Smooth muscle cell (in vitro differentiated cells): Measurements from ENCODE around the gene HRH1. TPM values are rescaled to one million over a fixed set of nuclear protein-coding genes. Genes with fewer than 3 reads are reported as not detected.

ENCODE experiments used
- DNase-seq: peaks from one replicate; lab custom pipeline; 2025; ENCODE audit not compliant: unreplicated experiment; lab: John Stamatoyannopoulos, UW
- H2AFZ ChIP-seq: fragments of 200-600 bp; sonication (generic); 2 replicates; pipeline ENCODE4 v1.6.0; 2016; ENCODE audit warnings: antibody characterized with exemption, low read depth, mild to moderate bottlenecking
- H3F3A ChIP-seq: fragments of 200-600 bp; sonication (generic); 2 replicates; pipeline ENCODE4 v1.6.0; 2017; ENCODE audit warnings: antibody characterized with exemption, low read depth
- H3K27ac ChIP-seq: fragments of 200-600 bp; sonication (generic); 2 replicates; pipeline ENCODE4 v1.5.1; 2016; ENCODE audit warnings: low read depth, mild to moderate bottlenecking
- H3K27me3 ChIP-seq: fragments of 200-600 bp; sonication (generic); 2 replicates; pipeline ENCODE4 v1.6.1; 2016; ENCODE audit warnings: low read depth, mild to moderate bottlenecking
- H3K36me3 ChIP-seq: fragments of 200-600 bp; sonication (generic); 2 replicates; pipeline ENCODE4 v1.5.1; 2016; ENCODE audit warnings: low read depth
- H3K4me1 ChIP-seq: fragments of 200-600 bp; sonication (generic); 2 replicates; pipeline ENCODE4 v1.5.1; 2016; ENCODE audit warnings: low read depth
- H3K4me2 ChIP-seq: fragments of 200-600 bp; sonication (generic); 2 replicates; pipeline ENCODE4 v1.6.0; 2016; ENCODE audit warnings: mild to moderate bottlenecking
- H3K4me3 ChIP-seq: fragments of 200-600 bp; sonication (generic); 2 replicates; pipeline ENCODE4 v1.5.1; 2016; ENCODE audit warnings: mild to moderate bottlenecking
- H3K79me2 ChIP-seq: fragments of 200-600 bp; sonication (generic); 2 replicates; pipeline ENCODE4 v1.6.0; 2016; ENCODE audit warnings: low read depth, mild to moderate bottlenecking
- H3K9ac ChIP-seq: fragments of 200-600 bp; sonication (generic); 2 replicates; pipeline ENCODE4 v1.6.0; 2016; ENCODE audit warnings: low read depth
- H3K9me3 ChIP-seq: fragments of 200-600 bp; sonication (generic); replicated peaks from 2 replicates; pipeline ENCODE4 v1.5.1; 2016; ENCODE audit warnings: low read depth
- H4K20me1 ChIP-seq: fragments of 200-600 bp; sonication (generic); 2 replicates; pipeline ENCODE4 v1.6.0; 2016; ENCODE audit warnings: low read depth
- WGBS: methylation state at CpG from one replicate; pipeline ENCODE4 v1.1.7; 2016; ENCODE audit warnings: low lambda C conversion rate; 5-methylcytosine and 5-hydroxymethylcytosine counted together
- polyA plus RNA-seq: library from polyadenylated mRNA; unstranded; fragments of >200 nt; fragmentation: Nextera tagmentation; extraction: Ambion mirVana; gene quantifications from 2 replicates; pipeline ENCODE4 v1.2.1, GENCODE V29; 2016
- total RNA-seq: library from RNA; depleted of rRNA; stranded (reverse); fragments of >200 nt; gene quantifications from 2 replicates; pipeline ENCODE4 v1.2.3, GENCODE V29; 2014
- TF ChIP-seq, protein P1 (sequence below): fragments of 200-600 bp; sonication (generic); IDR thresholded peaks from 2 replicates; pipeline ENCODE4 v1.5.1; 2017; ENCODE audit warnings: borderline replicate concordance, mild to moderate bottlenecking, antibody characterized with exemption; ENCODE audit not compliant: insufficient read depth, poor library complexity, severe bottlenecking

Gene HRH1
- total and polyA plus RNA-seq, 2 experiments from 2014 or later: 7.3 to 9.9 TPM

DNA sequence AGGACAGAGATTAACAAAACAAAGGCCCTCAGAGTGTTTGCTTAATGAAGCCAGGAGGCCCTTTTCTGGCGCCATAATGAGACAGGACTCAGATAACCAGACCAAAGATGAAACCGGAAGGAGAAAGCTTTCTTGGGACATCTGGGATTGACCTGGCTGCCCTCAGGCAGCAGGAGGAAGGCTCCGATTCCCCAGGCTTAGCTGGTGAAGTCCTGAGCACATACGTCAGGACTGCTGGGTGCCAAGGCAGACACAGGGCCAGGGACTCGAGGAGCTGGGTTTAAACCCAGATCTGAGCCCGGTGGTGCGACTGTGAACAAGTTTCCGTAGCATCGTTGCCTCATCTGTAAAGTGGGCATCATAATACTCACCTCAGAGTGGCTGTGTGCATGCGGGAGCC lies 36.7 kb upstream of the HRH1 start:
- no peaks in the 10 kb centered on the region for H4K20me1 ChIP-seq
- no peaks in the 10 kb centered on the region for H3K4me1 ChIP-seq
- H2AFZ ChIP-seq: no peak overlapping the region
- H3K9ac ChIP-seq: no peak overlapping the region
- no peak for DNase-seq
- no peaks in the 10 kb centered on the region for H3F3A ChIP-seq
- no peaks in the 10 kb centered on the region for H3K27me3 ChIP-seq
- H3K36me3 ChIP-seq: no peaks in the 10 kb centered on the region
- H3K4me3 ChIP-seq: no peak overlapping the region
- H3K4me2 ChIP-seq: no peak overlapping the region
- WGBS: 91% methylated on average over 10 of the region's 10 CpGs
- no peaks in the 10 kb centered on the region for H3K79me2 ChIP-seq
- H3K9me3 ChIP-seq: no peaks in the 10 kb centered on the region
- TF ChIP-seq, protein P1, sequence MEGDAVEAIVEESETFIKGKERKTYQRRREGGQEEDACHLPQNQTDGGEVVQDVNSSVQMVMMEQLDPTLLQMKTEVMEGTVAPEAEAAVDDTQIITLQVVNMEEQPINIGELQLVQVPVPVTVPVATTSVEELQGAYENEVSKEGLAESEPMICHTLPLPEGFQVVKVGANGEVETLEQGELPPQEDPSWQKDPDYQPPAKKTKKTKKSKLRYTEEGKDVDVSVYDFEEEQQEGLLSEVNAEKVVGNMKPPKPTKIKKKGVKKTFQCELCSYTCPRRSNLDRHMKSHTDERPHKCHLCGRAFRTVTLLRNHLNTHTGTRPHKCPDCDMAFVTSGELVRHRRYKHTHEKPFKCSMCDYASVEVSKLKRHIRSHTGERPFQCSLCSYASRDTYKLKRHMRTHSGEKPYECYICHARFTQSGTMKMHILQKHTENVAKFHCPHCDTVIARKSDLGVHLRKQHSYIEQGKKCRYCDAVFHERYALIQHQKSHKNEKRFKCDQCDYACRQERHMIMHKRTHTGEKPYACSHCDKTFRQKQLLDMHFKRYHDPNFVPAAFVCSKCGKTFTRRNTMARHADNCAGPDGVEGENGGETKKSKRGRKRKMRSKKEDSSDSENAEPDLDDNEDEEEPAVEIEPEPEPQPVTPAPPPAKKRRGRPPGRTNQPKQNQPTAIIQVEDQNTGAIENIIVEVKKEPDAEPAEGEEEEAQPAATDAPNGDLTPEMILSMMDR: no peak
- H3K27ac ChIP-seq: no peak overlapping the region

GRCh38 chr3:11118181-11118682 lies 36.1 kb upstream of the HRH1 start:
- H3K4me3 ChIP-seq: no peak overlapping the region
- H3K4me2 ChIP-seq: peak overlapping the region; percentile 17
- TF ChIP-seq, protein P1: no peak
- H3K36me3 ChIP-seq: no peaks in the 10 kb centered on the region
- WGBS: 62% methylated on average over 8 of the region's 8 CpGs
- no peaks in the 10 kb centered on the region for H3K9me3 ChIP-seq
- no peaks in the 10 kb centered on the region for H4K20me1 ChIP-seq
- DNase-seq: no peak
- H3K4me1 ChIP-seq: no peaks in the 10 kb centered on the region
- H3K79me2 ChIP-seq: no peaks in the 10 kb centered on the region
- H3K27me3 ChIP-seq: no peaks in the 10 kb centered on the region
- no peak overlapping the region for H3K9ac ChIP-seq
- H2AFZ ChIP-seq: no peak overlapping the region
- H3K27ac ChIP-seq: no peak overlapping the region
- no peaks in the 10 kb centered on the region for H3F3A ChIP-seq

DNA sequence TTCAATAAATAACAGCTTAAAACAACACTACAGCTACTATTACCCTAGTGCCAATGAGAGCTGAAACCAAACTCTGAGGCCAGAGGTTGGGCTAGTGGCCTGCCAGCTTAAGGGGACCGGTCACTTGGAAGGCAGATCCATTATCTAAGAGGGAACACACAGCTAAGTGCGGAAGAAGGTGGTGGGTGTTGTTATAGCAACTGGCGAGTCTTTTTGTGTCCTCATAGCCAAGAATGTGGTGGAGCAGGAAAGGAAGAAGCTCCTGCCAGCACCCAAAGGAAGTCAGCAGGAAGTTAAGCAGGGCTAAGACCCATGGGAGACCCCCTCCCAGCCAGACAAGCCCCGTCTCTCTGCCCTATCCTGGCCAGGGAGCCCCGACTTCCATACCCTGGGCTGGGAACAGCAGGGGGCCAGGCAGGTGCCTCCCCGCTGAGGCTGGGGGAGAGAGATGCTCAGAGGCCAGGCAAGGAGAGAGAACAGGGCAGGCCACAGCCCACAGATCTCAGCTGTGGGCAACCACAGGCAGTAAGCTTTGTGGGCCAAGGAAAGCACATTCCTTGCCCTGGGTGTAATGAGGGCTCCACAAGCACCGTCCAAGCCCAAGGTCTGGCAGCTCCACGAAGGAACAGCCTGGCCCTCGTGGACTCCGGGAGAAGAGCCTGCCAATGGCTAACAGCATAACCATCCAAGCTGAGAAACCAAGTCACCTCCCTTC lies 34.0 kb upstream of the HRH1 start:
- no peaks in the 10 kb centered on the region for H3F3A ChIP-seq
- H3K9me3 ChIP-seq: no peaks in the 10 kb centered on the region
- no peak for DNase-seq
- H3K4me1 ChIP-seq: no peaks in the 10 kb centered on the region
- H3K79me2 ChIP-seq: no peaks in the 10 kb centered on the region
- H2AFZ ChIP-seq: no peak overlapping the region
- 72% methylated on average over 10 of the region's 10 CpGs for WGBS
- no peak overlapping the region for H3K4me3 ChIP-seq
- no peak overlapping the region for H3K9ac ChIP-seq
- H3K27me3 ChIP-seq: no peaks in the 10 kb centered on the region
- H3K27ac ChIP-seq: no peak overlapping the region
- no peaks in the 10 kb centered on the region for H4K20me1 ChIP-seq
- no peaks in the 10 kb centered on the region for H3K36me3 ChIP-seq
- no peak overlapping the region for H3K4me2 ChIP-seq
- TF ChIP-seq, protein P1: no peak

DNA sequence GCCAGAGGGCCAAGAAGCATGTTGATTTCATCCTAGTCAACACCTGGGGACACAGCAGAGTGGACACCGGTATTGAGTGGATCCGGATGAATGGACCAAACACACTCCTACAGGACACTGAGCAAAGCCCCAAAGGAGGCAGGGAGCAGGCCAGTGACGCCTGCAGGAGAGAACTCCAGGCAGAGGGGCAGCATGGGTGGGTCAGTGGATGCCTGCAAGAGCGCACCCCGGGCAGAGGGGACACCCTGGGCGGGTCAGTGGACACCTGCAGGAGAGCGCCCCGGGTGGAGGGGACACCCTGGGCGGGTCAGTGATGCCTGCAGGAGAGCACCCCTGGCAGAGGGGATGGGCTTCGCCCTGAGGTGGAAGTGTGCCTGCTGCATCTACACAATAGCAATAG lies 27.6 kb upstream of the HRH1 start:
- WGBS: 97% methylated on average over 10 of the region's 10 CpGs
- Histone ChIP-seq H3F3A (no peaks in the 10 kb centered on the region), H3K79me2 (no peaks in the 10 kb centered on the region), H3K27ac (no peak overlapping the region), H3K4me2 (no peak overlapping the region), H4K20me1 (no peaks in the 10 kb centered on the region), H3K9me3 (no peaks in the 10 kb centered on the region), H3K4me3 (no peak overlapping the region), H3K4me1 (no peaks in the 10 kb centered on the region), H2AFZ (no peak overlapping the region), H3K36me3 (no peaks in the 10 kb centered on the region), H3K9ac (no peak overlapping the region), H3K27me3 (no peaks in the 10 kb centered on the region)
- TF ChIP-seq, protein P1: no peak
- DNase-seq: no peak
